H1 (cell line): ENCODE data around the gene BRME1. TPM values are rescaled to one million over a fixed set of nuclear protein-coding genes. Genes with fewer than 3 reads are reported as not detected.

Experiments used
- CTCF ChIA-PET: fragments of 300-600 bp; sonication (Branson Sonifier 250); formaldehyde crosslinking; loops from one replicate; lab custom pipeline; 2021; ENCODE audit not compliant: partially characterized antibody; lab: Charles Lee
- POLR2A ChIA-PET: fragments of 300-600 bp; sonication (Branson Sonifier 250); formaldehyde crosslinking; loops from one replicate; lab custom pipeline; 2021; ENCODE audit warnings: inconsistent platforms; ENCODE audit not compliant: partially characterized antibody; lab: Charles Lee
- DNase-seq, 2 experiments: peaks; one replicate each; pipeline versions ENCODE4 v3.0.0 to v3.0.0-alpha.2; 2010 to 2022; ENCODE audit warnings: low spot score in 2 of 2, low read depth in 1 of 2, mixed read lengths in 1 of 2
- FAIRE-seq: peaks from 2 replicates; lab custom pipeline; 2011; peaks lifted over from hg19 to GRCh38; lab: Jason Lieb, UNC
- H2AFZ ChIP-seq: 2 replicates; pipeline ENCODE4 v1.8.1; 2012; ENCODE audit warnings: low read length, inconsistent platforms
- H2AK5ac ChIP-seq: 2 replicates; pipeline ENCODE4 v1.6.1; 2013; ENCODE audit warnings: low read depth, low read length
- H2BK120ac ChIP-seq: replicated peaks from 2 replicates; pipeline ENCODE3; 2013; ENCODE audit warnings: low read depth, low read length, inconsistent platforms
- H2BK12ac ChIP-seq: 2 replicates; pipeline ENCODE4 v1.6.1; 2013; ENCODE audit warnings: low read depth, low read length
- H2BK15ac ChIP-seq: 2 replicates; pipeline ENCODE4 v1.6.1; 2013; ENCODE audit warnings: low read length
- H2BK20ac ChIP-seq: 2 replicates; pipeline ENCODE4 v1.6.1; 2013; ENCODE audit warnings: low read length
- H2BK5ac ChIP-seq: 2 replicates; pipeline ENCODE4 v1.6.1; 2013; ENCODE audit warnings: low read depth, low read length
- H3K14ac ChIP-seq: 2 replicates; pipeline ENCODE4 v1.6.1; 2013; ENCODE audit warnings: inconsistent platforms; ENCODE audit not compliant: insufficient read length
- H3K18ac ChIP-seq: 2 replicates; pipeline ENCODE4 v1.6.1; 2013; ENCODE audit warnings: low read length; ENCODE audit errors: extremely low read depth
- H3K23ac ChIP-seq: 2 replicates; pipeline ENCODE4 v1.6.1; 2013; ENCODE audit warnings: inconsistent platforms; ENCODE audit not compliant: insufficient read length
- H3K23me2 ChIP-seq: 2 replicates; pipeline ENCODE4 v1.6.1; 2013; ENCODE audit warnings: low read depth, low read length
- H3K27ac ChIP-seq: 2 replicates; pipeline ENCODE4 v1.6.1; 2011; ENCODE audit warnings: low read depth, low read length, inconsistent platforms
- H3K27me3 ChIP-seq, 4 experiments: replicated peaks in 1 of 4; 1 replicate in 1 of 4; 2 replicates in 3 of 4; pipeline versions ENCODE4 v1.6.1 to v1.8.1; 2011 to 2013; ENCODE audit warnings: low read length in 3 of 4, mild to moderate bottlenecking in 3 of 4, inconsistent platforms in 2 of 4, mixed read lengths in 2 of 4, moderate library complexity in 1 of 4; ENCODE audit not compliant: control insufficient read depth in 3 of 4, insufficient read depth in 3 of 4; ENCODE audit errors: extremely low read depth in 1 of 4
- H3K36me3 ChIP-seq, 4 experiments: 2 replicates each; pipeline versions ENCODE4 v1.6.1 to v1.8.1; 2011 to 2013; ENCODE audit warnings: mild to moderate bottlenecking in 4 of 4, low read length in 3 of 4, moderate library complexity in 2 of 4, control low read depth in 1 of 4, inconsistent platforms in 1 of 4; ENCODE audit not compliant: insufficient read depth in 4 of 4, control insufficient read depth in 2 of 4
- H3K4ac ChIP-seq: replicated peaks from 2 replicates; pipeline ENCODE3; 2013; ENCODE audit warnings: low read length, low read depth, mixed read lengths, inconsistent platforms; ENCODE audit not compliant: insufficient read length
- H3K4me1 ChIP-seq, 4 experiments: replicated peaks in 1 of 4; 1 replicate in 1 of 4; 2 replicates in 3 of 4; pipeline versions ENCODE4 v1.6.1 to v1.8.1; 2011 to 2013; ENCODE audit warnings: low read length in 3 of 4, inconsistent platforms in 2 of 4, mixed read lengths in 1 of 4; ENCODE audit not compliant: insufficient read depth in 4 of 4, control insufficient read depth in 3 of 4
- H3K4me2 ChIP-seq, 2 experiments: 2 replicates each; pipeline versions ENCODE4 v1.6.1 to v1.8.1; 2011 to 2013; ENCODE audit warnings: low read depth in 2 of 2, low read length in 2 of 2, control low read depth in 1 of 2, inconsistent platforms in 1 of 2, mild to moderate bottlenecking in 1 of 2; ENCODE audit not compliant: insufficient read depth in 1 of 2
- H3K4me3 ChIP-seq, 4 experiments: fragments of 200-600, 300-600 bp in 1 of 4; sonication (generic), shearing (Covaris generic), sonication (Bioruptor Twin) in 1 of 4; 2 replicates each; pipeline versions ENCODE4 v1.5.1 to v1.8.1; 2011 to 2016; ENCODE audit warnings: low read length in 4 of 4, low read depth in 3 of 4, control low read depth in 2 of 4, inconsistent platforms in 2 of 4, mild to moderate bottlenecking in 2 of 4, mixed read lengths in 1 of 4, moderate library complexity in 1 of 4; ENCODE audit not compliant: insufficient read depth in 2 of 4; ENCODE audit errors: extremely low read depth in 1 of 4
- H3K56ac ChIP-seq: replicated peaks from 2 replicates; pipeline ENCODE3; 2013; ENCODE audit warnings: low read depth, mild to moderate bottlenecking, mixed read lengths, low read length, inconsistent platforms; ENCODE audit not compliant: insufficient read length
- H3K79me1 ChIP-seq: 2 replicates; pipeline ENCODE4 v1.6.1; 2013; ENCODE audit warnings: low read depth, low read length, control low read depth
- H3K79me2 ChIP-seq, 2 experiments: 2 replicates each; pipeline versions ENCODE4 v1.6.1 to v1.8.1; 2012 to 2013; ENCODE audit warnings: low read length in 2 of 2, mild to moderate bottlenecking in 2 of 2, inconsistent platforms in 1 of 2; ENCODE audit not compliant: insufficient read depth in 2 of 2, control insufficient read depth in 1 of 2
- H3K9ac ChIP-seq, 4 experiments: replicated peaks in 1 of 4; 1 replicate in 1 of 4; 2 replicates in 3 of 4; pipeline versions ENCODE4 v1.6.1 to v1.8.1; 2011 to 2013; ENCODE audit warnings: low read depth in 3 of 4, low read length in 3 of 4, control low read depth in 2 of 4, mild to moderate bottlenecking in 2 of 4, moderate library complexity in 2 of 4, inconsistent platforms in 1 of 4; ENCODE audit errors: extremely low read depth in 1 of 4
- H3K9me3 ChIP-seq, 2 experiments: 2 replicates each; pipeline versions ENCODE4 v1.6.1 to v1.8.1; 2012 to 2013; ENCODE audit warnings: mild to moderate bottlenecking in 2 of 2, moderate library complexity in 2 of 2, control low read depth in 1 of 2, inconsistent platforms in 1 of 2, low read depth in 1 of 2, low read length in 1 of 2, mixed read lengths in 1 of 2; ENCODE audit not compliant: insufficient read depth in 2 of 2
- H4K20me1 ChIP-seq, 2 experiments: replicated peaks in 1 of 2; 2 replicates each; pipeline versions ENCODE3 to v1.8.1; 2011 to 2013; ENCODE audit warnings: inconsistent platforms in 2 of 2, low read length in 2 of 2, mild to moderate bottlenecking in 1 of 2; ENCODE audit not compliant: insufficient read depth in 2 of 2, control insufficient read depth in 1 of 2
- H4K5ac ChIP-seq: 2 replicates; pipeline ENCODE4 v1.6.1; 2013; ENCODE audit warnings: low read length, low read depth, mixed read lengths, inconsistent platforms; ENCODE audit not compliant: insufficient read length
- H4K8ac ChIP-seq: 2 replicates; pipeline ENCODE4 v1.8.0; 2013; ENCODE audit warnings: mild to moderate bottlenecking, moderate library complexity, low read length, inconsistent platforms; ENCODE audit not compliant: insufficient read depth; ENCODE audit errors: extremely low read depth
- H4K91ac ChIP-seq: replicated peaks from 2 replicates; pipeline ENCODE3; 2013; ENCODE audit warnings: low read length, mixed read lengths, inconsistent platforms; ENCODE audit not compliant: insufficient read length
- BACH1 ChIP-seq: IDR thresholded peaks from 2 replicates; pipeline ENCODE4 v1.6.1; 2012; ENCODE audit warnings: low read length, improper control_type of control experiment
- CBX8 ChIP-seq: fragments of 300-800, 300-1000 bp; sonication (generic); IDR thresholded peaks from 2 replicates; pipeline ENCODE4 v1.7.1; 2016; ENCODE audit warnings: low read depth, low read length, borderline replicate concordance
- CREB1 ChIP-seq: IDR thresholded peaks from 2 replicates; pipeline ENCODE4 v1.6.1; 2012; ENCODE audit warnings: inconsistent platforms
- JUN ChIP-seq: IDR thresholded peaks from 2 replicates; pipeline ENCODE4 v1.6.1; 2011; ENCODE audit warnings: low read depth, mild to moderate bottlenecking, improper control_type of control experiment, low read length
- KDM1A ChIP-seq: fragments of 200-600, 300-600 bp; sonication (generic); IDR thresholded peaks from 2 replicates; pipeline ENCODE4 v1.7.1; 2016; ENCODE audit warnings: mild to moderate bottlenecking, low read length, borderline replicate concordance
- NRF1 ChIP-seq: IDR thresholded peaks from 2 replicates; pipeline ENCODE4 v1.6.1; 2011; ENCODE audit warnings: mild to moderate bottlenecking, low read depth, low read length, improper control_type of control experiment
- PHF8 ChIP-seq: fragments of 200-600 bp; sonication (generic); conservative IDR thresholded peaks from 2 replicates; pipeline ENCODE4 v1.7.1; 2012; ENCODE audit warnings: low read depth, mild to moderate bottlenecking, inconsistent platforms, low read length, moderate library complexity
- POU5F1 ChIP-seq: IDR thresholded peaks from 2 replicates; pipeline ENCODE4 v1.6.1; 2011; ENCODE audit warnings: low read depth, mild to moderate bottlenecking, low read length, moderate library complexity
- RXRA ChIP-seq: IDR thresholded peaks from 2 replicates; pipeline ENCODE4 v1.6.1; 2011; ENCODE audit warnings: low read depth, mild to moderate bottlenecking, low read length, moderate library complexity; ENCODE audit not compliant: insufficient read depth
- SP4 ChIP-seq: IDR thresholded peaks from 2 replicates; pipeline ENCODE4 v1.6.1; 2012; ENCODE audit warnings: low read length, inconsistent platforms
- SRF ChIP-seq: IDR thresholded peaks from 2 replicates; pipeline ENCODE4 v1.6.1; 2011; ENCODE audit warnings: mild to moderate bottlenecking, low read depth, low read length, moderate library complexity
- WGBS, 2 experiments: shearing (Covaris generic) in 1 of 2; methylation state at CpG; one replicate each; pipeline versions ENCODE4 v1.1.6 to v1.1.7; 2013 to 2015; ENCODE audit warnings: low lambda C conversion rate in 2 of 2, mixed read lengths in 2 of 2, inconsistent platforms in 1 of 2, low coverage in 1 of 2, missing lambda C conversion rate in 1 of 2; ENCODE audit not compliant: insufficient replicate concordance in 2 of 2, insufficient coverage in 1 of 2, insufficient read length in 1 of 2; ENCODE audit errors: extremely low coverage in 1 of 2, missing lambda C conversion rate in 1 of 2; 5-methylcytosine and 5-hydroxymethylcytosine counted together
- polyA plus RNA-seq, 7 experiments: library from polyadenylated mRNA; depleted of rRNA in 3 of 7; stranded (reverse) in 5 of 7; unstranded in 2 of 7; fragments of >200 nt in 5 of 7; fragments of 200-250 nt in 2 of 7; gene quantifications; 1 replicate in 5 of 7; 2 replicates in 1 of 7; 4 replicates in 1 of 7; pipeline versions ENCODE4 v1.2.1 to v1.2.3, GENCODE V29; 2011 to 2013; ENCODE audit warnings: missing spikeins in 2 of 7, mixed read lengths in 2 of 7
- total RNA-seq: library from RNA; stranded (reverse); fragmentation: NEBNext Ultra II Directional; extraction: Animal tissue kit (Norgen Biotek cat#: 25700); gene quantifications from 2 replicates; pipeline ENCODE4 v1.2.1, GENCODE V29; 2021

BRME1 gene
- total and polyA plus RNA-seq, 2 of the 8 experiments (the other 6 are each of a cell fraction or from before 2014, with no cell fraction given): 4.6 to 4.7 TPM

DNA sequence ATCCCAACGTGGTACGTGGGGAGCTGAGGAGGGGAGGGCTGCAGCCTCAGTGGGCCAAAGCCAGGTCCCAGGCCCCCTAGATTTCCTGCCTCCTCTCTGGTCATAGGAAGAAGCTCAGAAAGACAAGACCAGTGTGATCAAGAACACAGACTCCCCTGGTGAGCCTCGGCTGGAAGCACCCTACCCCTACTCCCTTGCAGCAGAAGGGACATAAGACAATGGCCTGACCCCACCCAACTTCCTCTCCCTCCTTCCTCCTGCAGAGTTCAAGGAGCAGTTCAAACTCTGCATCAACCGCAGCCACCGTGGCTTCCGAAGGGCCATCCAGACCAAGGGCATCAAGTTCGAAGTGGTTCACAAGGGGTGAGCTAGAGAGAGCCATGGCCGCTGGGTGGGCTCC, 20.8 kb upstream of the BRME1 start:
- H3K14ac ChIP-seq: no peak overlapping the region
- no peak overlapping the region for H3K4me3 ChIP-seq
- FAIRE-seq (no peak), DNase-seq (no peak)
- ChIA-PET POLR2A (interaction anchor here (1.1 to 1.4 kb wide), 2 partner anchors 9 to 28 kb away, joined by 3 read pairs; no protein-coding TSS in a partner anchor), CTCF (interaction anchor here (0.8 to 1.0 kb wide), 5 partner anchors 9 to 122 kb away, joined by 3 to 4 read pairs (median 3); no protein-coding TSS in a partner anchor)
- no peak overlapping the region for H2AK5ac ChIP-seq
- no peak overlapping the region for H2BK5ac ChIP-seq
- no peaks in the 10 kb centered on the region for H3K9me3 ChIP-seq
- H3K4me2 ChIP-seq: no peak overlapping the region
- H4K8ac ChIP-seq: no peak overlapping the region; the same call in 1 of the 2 replicates
- no peaks in the 10 kb centered on the region for H3K23me2 ChIP-seq
- H3K9ac ChIP-seq: no peak overlapping the region
- H3K79me2 ChIP-seq: no peaks in the 10 kb centered on the region
- no peak overlapping the region for H2BK15ac ChIP-seq
- no peak overlapping the region for H4K91ac ChIP-seq
- no peak overlapping the region for H3K56ac ChIP-seq
- no peak overlapping the region for H4K5ac ChIP-seq
- H3K36me3 ChIP-seq: peaks cover 4 to 38% (median 25%) of the 10 kb centered on the region in 4 experiments; a peak in 7 of 8 replicates
- no peaks in the 10 kb centered on the region for H3K27me3 ChIP-seq
- H3K4me1 ChIP-seq: peaks cover 0 to 5% (median 0%) of the 10 kb centered on the region in 4 experiments; a peak in 2 of 7 replicates
- 95% methylated on average over 8 of the region's 8 CpGs; no CpG with 5 or more reads in 1 of the 2 experiments for WGBS, 2 experiments
- no peak overlapping the region for H2BK12ac ChIP-seq
- H4K20me1 ChIP-seq: no peaks in the 10 kb centered on the region
- no peak overlapping the region for H2BK20ac ChIP-seq
- no peak for TF ChIP-seq JUN
- no peak for TF ChIP-seq NRF1
- no peak for TF ChIP-seq SP4
- no peak for TF ChIP-seq CBX8
- TF ChIP-seq RXRA: no peak
- no peak for TF ChIP-seq KDM1A
- TF ChIP-seq PHF8: no peak
- TF ChIP-seq SRF: no peak
- TF ChIP-seq POU5F1: no peak
- no peak for TF ChIP-seq CREB1
- TF ChIP-seq BACH1: no peak
- no peak overlapping the region for H2AFZ ChIP-seq
- no peak overlapping the region for H3K27ac ChIP-seq
- H3K23ac ChIP-seq: no peak overlapping the region
- H2BK120ac ChIP-seq: no peak overlapping the region
- H3K4ac ChIP-seq: no peak overlapping the region
- H3K79me1 ChIP-seq: no peaks in the 10 kb centered on the region
- H3K18ac ChIP-seq: no peak overlapping the region
